Neural cell (in vitro differentiated cells): ENCODE measurements around the gene RPSA.

Experiments used
- CTCF ChIP-seq: fragments of 450-650 bp; IDR thresholded peaks from 2 replicates; pipeline ENCODE4 v1.5.1; 2014; ENCODE audit warnings: antibody characterized with exemption, mild to moderate bottlenecking, moderate library complexity; ENCODE audit not compliant: poor library complexity, severe bottlenecking
- EP300 ChIP-seq: fragments of 450-650 bp; conservative IDR thresholded peaks from 2 replicates; pipeline ENCODE4 v1.6.1; 2014; ENCODE audit warnings: antibody characterized with exemption, mild to moderate bottlenecking, moderate library complexity; ENCODE audit not compliant: poor library complexity, severe bottlenecking
- EZH2 ChIP-seq: fragments of 200-600, 300-800 bp; shearing (Covaris generic), sonication (generic); IDR thresholded peaks from 2 replicates; pipeline ENCODE4 v1.6.1; 2014; ENCODE audit warnings: antibody characterized with exemption, low read length, borderline replicate concordance, mild to moderate bottlenecking; ENCODE audit not compliant: insufficient read depth, poor library complexity, severe bottlenecking

- TF ChIP-seq EP300 (no peak), CTCF (no peak), EZH2 (no peak)
These were observed 17.0 kb downstream of the RPSA start for GRCh38 chr3:39423436-39423970.
